Fibroblast of skin of scalp (primary cell): ENCODE data around the gene PCTP. TPM values are rescaled to one million over a fixed set of nuclear protein-coding genes. Genes with fewer than 3 reads are reported as not detected.

Source experiments
- DNase-seq: peaks from one replicate; pipeline ENCODE4 v3.0.0-alpha.2; 2013
- polyA plus RNA-seq, 2 experiments: library from polyadenylated mRNA; unstranded; fragments of 120-200 nt; gene quantifications; one replicate each; pipeline ENCODE4 v1.2.1, GENCODE V29; 2013; ENCODE audit not compliant: insufficient read length in 2 of 2

The PCTP gene
- polyA plus RNA-seq (2013, experiment 1 of 2; ENCODE audit: insufficient read length) = 10.3 TPM
- 9.2 TPM for polyA plus RNA-seq (2013, experiment 2 of 2; ENCODE audit: insufficient read length)

GRCh38 chr17:55750750-55751657 is at the start of gene PCTP:
PCTP (plus strand) TSS chr17:55751051; CDS start chr17:55751104, 53 bp downstream.
- peak; percentile 94 for DNase-seq

GRCh38 chr17:55702150-55702549 is 48.7 kb upstream of the PCTP start:
- DNase-seq = no peak

- no peak for DNase-seq
Measured at GRCh38 chr17:55704401-55704800, 46.5 kb upstream of the PCTP start.

GRCh38 chr17:55705847-55706246 is 45.0 kb upstream of the PCTP start:
- no peak for DNase-seq

GRCh38 chr17:55706808-55707773 is 43.8 kb upstream of the PCTP start:
- DNase-seq = no peak

- DNase-seq = no peak
Measured at GRCh38 chr17:55708175-55708974, 42.5 kb upstream of the PCTP start.

GRCh38 chr17:55709440-55709839 is 41.4 kb upstream of the PCTP start:
- DNase-seq = no peak

- no peak for DNase-seq
Measured at GRCh38 chr17:55709984-55710383, 40.9 kb upstream of the PCTP start.

GRCh38 chr17:55710410-55710809 is 40.4 kb upstream of the PCTP start:
- no peak for DNase-seq

- DNase-seq = peak; percentile 29
Measured at GRCh38 chr17:55710829-55711496, 39.9 kb upstream of the PCTP start.

GRCh38 chr17:55717432-55717831 is 33.4 kb upstream of the PCTP start:
- DNase-seq = no peak

GRCh38 chr17:55717898-55718735 is 32.7 kb upstream of the PCTP start:
- DNase-seq = peak; percentile 72

- DNase-seq = no peak
Measured at GRCh38 chr17:55720919-55721836, 29.7 kb upstream of the PCTP start.

GRCh38 chr17:55722016-55722736 is 28.7 kb upstream of the PCTP start:
- DNase-seq = no peak

- peak; percentile 96 for DNase-seq
Measured at GRCh38 chr17:55722742-55723487, 27.9 kb upstream of the PCTP start, which contains the start of gene TMEM100. TMEM100 (minus strand) TSS chr17:55722864; CDS start chr17:55721070, 1,794 bp downstream.

- no peak for DNase-seq
Measured at GRCh38 chr17:55723488-55723848, 27.4 kb upstream of the PCTP start.

- DNase-seq = peak; percentile 99
Measured at GRCh38 chr17:55726440-55726839, 24.4 kb upstream of the PCTP start.

- DNase-seq = no peak
Measured at GRCh38 chr17:55727275-55727674, 23.6 kb upstream of the PCTP start.
